Measurements from ENCODE around the gene FKBP3. TPM values are rescaled to one million over a fixed set of nuclear protein-coding genes. Genes with fewer than 3 reads are reported as not detected.

Gene FKBP3
- total and polyA plus RNA-seq, 2 experiments from 2014 or later = 40.9 to 125 TPM

DNA sequence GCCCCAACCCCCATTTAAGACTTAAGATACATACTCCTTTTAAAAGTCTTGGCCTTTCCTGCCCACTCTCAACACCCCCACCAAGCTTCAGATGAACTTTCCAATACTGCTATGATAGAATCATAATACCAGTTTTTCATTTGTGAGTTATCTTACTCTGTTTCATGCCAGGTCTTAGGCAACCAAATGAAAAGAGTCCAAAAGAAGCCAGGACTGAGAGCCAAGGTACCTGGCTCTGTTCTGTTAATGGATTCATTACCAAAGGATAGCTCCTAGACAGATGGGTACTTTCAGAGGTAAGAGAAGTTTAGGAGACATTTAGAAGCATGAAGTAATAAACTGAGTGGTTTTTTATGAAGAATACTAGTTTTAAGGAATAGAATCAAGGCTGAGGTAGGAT, 35.6 kb upstream of the FKBP3 start:
- H4K20me1 ChIP-seq (ENCODE audit: insufficient read depth) = no peaks in the 10 kb centered on the region
- no peak for TF ChIP-seq EZH2 (IDR thresholded peaks at IDR 0.05; ENCODE audit: insufficient read depth, poor library complexity, severe bottlenecking)
- TF ChIP-seq EZH2phosphoT487 (IDR thresholded peaks at IDR 0.05; ENCODE audit: insufficient read depth, low read depth) = no peak
- H3K9me2 ChIP-seq (ENCODE audit: insufficient read depth) = no peaks in the 10 kb centered on the region
- no peaks in the 10 kb centered on the region for H3K4me1 ChIP-seq (ENCODE audit: insufficient read depth)
- no peaks in the 10 kb centered on the region for H3K9me3 ChIP-seq (ENCODE audit: low read depth)
- no peak overlapping the region for H3K4me3 ChIP-seq
- H3K4me2 ChIP-seq (ENCODE audit: unreplicated experiment) = no peak overlapping the region
- no peaks in the 10 kb centered on the region for H3F3A ChIP-seq (ENCODE audit: insufficient read depth)
- H2AFZ ChIP-seq = no peak overlapping the region
- in situ Hi-C loops (cut with MboI) = no loop called here
- no peaks in the 10 kb centered on the region for H3K36me3 ChIP-seq (ENCODE audit: low read depth)
- H3K27me3 ChIP-seq (replicated peaks; ENCODE audit: insufficient read depth) = no peaks in the 10 kb centered on the region
- no peak overlapping the region for H3K9ac ChIP-seq
- no peaks in the 10 kb centered on the region for H3K79me2 ChIP-seq (ENCODE audit: insufficient read depth)
- DNase-seq = no peak
- H3K27ac ChIP-seq = no peak overlapping the region

DNA sequence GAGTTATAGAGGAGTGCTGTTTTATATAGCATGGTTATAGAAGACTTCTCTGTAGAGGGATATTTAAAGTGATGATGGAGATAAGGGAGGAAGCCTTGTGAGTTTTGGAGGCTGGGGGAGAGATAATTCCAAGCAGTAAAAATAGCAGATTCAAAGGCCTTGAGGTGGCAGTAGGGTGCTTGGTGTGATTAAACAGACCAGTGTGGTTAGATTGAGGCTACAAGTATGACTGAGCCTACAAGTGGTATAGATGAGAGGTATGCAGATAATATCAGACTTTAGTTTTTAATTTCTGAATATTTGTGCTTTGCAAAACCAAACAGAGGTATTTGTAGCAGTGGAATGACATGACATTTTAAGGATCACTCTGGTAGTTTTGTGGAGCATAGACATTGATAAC, 21.8 kb upstream of the FKBP3 start:
- no peaks in the 10 kb centered on the region for H4K20me1 ChIP-seq (ENCODE audit: insufficient read depth)
- no peak overlapping the region for H2AFZ ChIP-seq
- no peaks in the 10 kb centered on the region for H3K4me1 ChIP-seq (ENCODE audit: insufficient read depth)
- no peaks in the 10 kb centered on the region for H3K9me2 ChIP-seq (ENCODE audit: insufficient read depth)
- TF ChIP-seq EZH2phosphoT487 (IDR thresholded peaks at IDR 0.05; ENCODE audit: insufficient read depth, low read depth) (no peak), EZH2 (IDR thresholded peaks at IDR 0.05; ENCODE audit: insufficient read depth, poor library complexity, severe bottlenecking) (no peak)
- H3K79me2 ChIP-seq (ENCODE audit: insufficient read depth) = no peaks in the 10 kb centered on the region
- no peaks in the 10 kb centered on the region for H3K9me3 ChIP-seq (ENCODE audit: low read depth)
- peak; percentile 12 for DNase-seq
- no peaks in the 10 kb centered on the region for H3F3A ChIP-seq (ENCODE audit: insufficient read depth)
- no peaks in the 10 kb centered on the region for H3K27me3 ChIP-seq (replicated peaks; ENCODE audit: insufficient read depth)
- in situ Hi-C loops (cut with MboI) = no loop called here
- H3K27ac ChIP-seq = no peak overlapping the region
- no peak overlapping the region for H3K9ac ChIP-seq
- no peak overlapping the region for H3K4me3 ChIP-seq
- H3K36me3 ChIP-seq (ENCODE audit: low read depth) = no peaks in the 10 kb centered on the region
- H3K4me2 ChIP-seq (ENCODE audit: unreplicated experiment) = no peak overlapping the region

DNA sequence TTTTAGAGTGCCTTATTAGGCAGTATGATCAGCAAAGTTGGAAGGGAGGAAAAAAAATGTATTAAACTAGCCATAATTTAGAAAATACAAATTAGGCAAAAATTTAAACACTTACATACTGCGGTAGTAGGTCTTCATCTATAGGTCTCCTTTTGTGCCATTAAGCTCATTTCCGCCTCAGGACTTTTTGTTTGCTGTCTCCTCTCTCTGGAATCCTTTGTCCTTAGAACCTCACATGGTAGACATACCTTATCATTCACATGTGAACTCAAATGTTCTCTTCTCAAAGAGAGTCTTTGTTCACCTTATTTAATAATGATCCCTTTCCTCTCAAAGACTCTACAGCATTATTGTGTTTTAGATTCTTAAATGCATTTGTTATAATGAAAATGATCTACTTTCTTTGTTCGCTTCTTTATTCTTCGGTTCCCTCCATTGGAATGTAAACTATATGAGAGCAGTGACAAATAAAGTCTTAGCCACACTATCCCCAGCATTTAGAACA, 16.2 kb upstream of the FKBP3 start:
- Histone ChIP-seq H3K36me3 (ENCODE audit: low read depth) (no peaks in the 10 kb centered on the region), H3K4me2 (ENCODE audit: unreplicated experiment) (no peak overlapping the region), H3K27me3 (replicated peaks; ENCODE audit: insufficient read depth) (no peaks in the 10 kb centered on the region), H3K27ac (no peak overlapping the region), H3K9me3 (ENCODE audit: low read depth) (no peaks in the 10 kb centered on the region), H3K79me2 (ENCODE audit: insufficient read depth) (no peaks in the 10 kb centered on the region), H3K9ac (no peak overlapping the region), H2AFZ (no peak overlapping the region), H3K4me3 (no peak overlapping the region), H3K4me1 (ENCODE audit: insufficient read depth) (no peaks in the 10 kb centered on the region), H4K20me1 (ENCODE audit: insufficient read depth) (no peaks in the 10 kb centered on the region), H3F3A (ENCODE audit: insufficient read depth) (no peaks in the 10 kb centered on the region), H3K9me2 (ENCODE audit: insufficient read depth) (no peaks in the 10 kb centered on the region)
- no peak for DNase-seq
- TF ChIP-seq EZH2 (IDR thresholded peaks at IDR 0.05; ENCODE audit: insufficient read depth, poor library complexity, severe bottlenecking) (no peak), EZH2phosphoT487 (IDR thresholded peaks at IDR 0.05; ENCODE audit: insufficient read depth, low read depth) (no peak)
- in situ Hi-C loops (cut with MboI) = no loop called here
- 97 to 99% methylated on average over 4 of the region's 4 CpGs for WGBS, 2 experiments (ENCODE audit: low coverage in 1 of 2, low lambda C conversion rate in 2 of 2, missing lambda C conversion rate in 2 of 2)

DNA sequence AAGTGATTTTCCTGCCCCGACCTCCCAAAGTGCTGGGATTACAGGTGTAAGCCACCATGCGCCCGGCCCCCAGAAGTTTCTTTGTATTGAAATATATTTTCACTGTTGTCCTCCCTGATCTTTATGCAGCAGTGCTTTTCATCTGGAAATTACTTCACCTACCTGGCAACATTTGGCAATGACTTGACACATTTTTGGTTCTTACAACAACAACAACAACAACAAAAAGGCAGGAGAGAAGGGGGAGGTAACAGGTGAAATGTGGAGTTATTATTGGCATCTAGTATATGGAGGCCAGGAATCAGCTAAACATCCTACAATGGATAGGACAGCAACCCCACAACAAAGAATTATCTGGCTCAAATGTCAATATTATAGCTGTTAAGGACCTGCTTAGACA, 15.3 kb upstream of the FKBP3 start:
- Histone ChIP-seq H3K9me2 (ENCODE audit: insufficient read depth) (no peaks in the 10 kb centered on the region), H4K20me1 (ENCODE audit: insufficient read depth) (no peaks in the 10 kb centered on the region), H3K79me2 (ENCODE audit: insufficient read depth) (no peaks in the 10 kb centered on the region), H3K4me2 (ENCODE audit: unreplicated experiment) (no peak overlapping the region), H3K27me3 (replicated peaks; ENCODE audit: insufficient read depth) (no peaks in the 10 kb centered on the region), H3K27ac (no peak overlapping the region), H3K9ac (no peak overlapping the region), H3K4me1 (ENCODE audit: insufficient read depth) (no peaks in the 10 kb centered on the region), H3K4me3 (no peak overlapping the region), H3K9me3 (ENCODE audit: low read depth) (no peaks in the 10 kb centered on the region), H2AFZ (no peak overlapping the region), H3F3A (ENCODE audit: insufficient read depth) (no peaks in the 10 kb centered on the region), H3K36me3 (ENCODE audit: low read depth) (no peaks in the 10 kb centered on the region)
- in situ Hi-C loops (cut with MboI) = no loop called here
- no peak for DNase-seq
- TF ChIP-seq EZH2 (IDR thresholded peaks at IDR 0.05; ENCODE audit: insufficient read depth, poor library complexity, severe bottlenecking) (no peak), EZH2phosphoT487 (IDR thresholded peaks at IDR 0.05; ENCODE audit: insufficient read depth, low read depth) (no peak)
- WGBS, 2 experiments (ENCODE audit: low coverage in 1 of 2, low lambda C conversion rate in 2 of 2, missing lambda C conversion rate in 2 of 2) = 94 to 96% methylated on average over 3 of the region's 3 CpGs

DNA sequence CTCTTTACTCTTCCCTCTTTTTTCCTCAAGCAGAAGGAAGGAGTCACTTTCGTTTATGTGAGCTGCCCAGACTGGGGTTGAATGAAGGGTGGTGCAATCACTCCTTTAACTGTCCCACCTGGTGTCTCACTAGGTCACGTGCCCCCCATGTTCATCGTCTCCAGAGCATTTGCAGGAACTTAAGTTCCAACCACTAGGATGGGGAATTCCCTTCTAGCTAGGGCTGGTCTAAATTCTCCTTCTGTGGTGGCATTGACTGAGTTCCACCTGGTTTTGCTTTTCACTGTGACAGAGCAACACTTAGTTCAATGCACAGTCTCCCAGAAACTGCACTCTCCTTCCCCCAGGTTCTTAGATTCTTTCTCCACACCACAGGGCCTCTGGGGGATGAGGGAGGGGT, 10.9 kb upstream of the FKBP3 start:
- TF ChIP-seq EZH2 (IDR thresholded peaks at IDR 0.05; ENCODE audit: insufficient read depth, poor library complexity, severe bottlenecking) (no peak), EZH2phosphoT487 (IDR thresholded peaks at IDR 0.05; ENCODE audit: insufficient read depth, low read depth) (no peak)
- Histone ChIP-seq H2AFZ (no peak overlapping the region), H3K79me2 (ENCODE audit: insufficient read depth) (peaks cover 8% of the 10 kb centered on the region), H3K9me2 (ENCODE audit: insufficient read depth) (no peaks in the 10 kb centered on the region), H3K9ac (no peak overlapping the region), H3F3A (ENCODE audit: insufficient read depth) (no peaks in the 10 kb centered on the region), H3K4me2 (ENCODE audit: unreplicated experiment) (no peak overlapping the region), H3K4me1 (ENCODE audit: insufficient read depth) (no peaks in the 10 kb centered on the region), H3K36me3 (ENCODE audit: low read depth) (no peaks in the 10 kb centered on the region), H4K20me1 (ENCODE audit: insufficient read depth) (no peaks in the 10 kb centered on the region), H3K27ac (no peak overlapping the region), H3K27me3 (replicated peaks; ENCODE audit: insufficient read depth) (no peaks in the 10 kb centered on the region), H3K9me3 (ENCODE audit: low read depth) (no peaks in the 10 kb centered on the region), H3K4me3 (no peak overlapping the region)
- in situ Hi-C loops (cut with MboI) = no loop called here
- DNase-seq = no peak
- WGBS, 2 experiments (ENCODE audit: low coverage in 1 of 2, low lambda C conversion rate in 2 of 2, missing lambda C conversion rate in 2 of 2) = 95 to 97% methylated on average over 3 of the region's 3 CpGs
